CD4-positive, alpha-beta T cell treated with Interleukin-12 subunit alpha and Interleukin-12 subunit beta, for 1 hour (primary cell): ENCODE results near the gene MRPL53.

Experiments used
- DNase-seq: peaks from one replicate; pipeline ENCODE4 v3.0.0-alpha.2; 2020

The MRPL53 gene

DNA sequence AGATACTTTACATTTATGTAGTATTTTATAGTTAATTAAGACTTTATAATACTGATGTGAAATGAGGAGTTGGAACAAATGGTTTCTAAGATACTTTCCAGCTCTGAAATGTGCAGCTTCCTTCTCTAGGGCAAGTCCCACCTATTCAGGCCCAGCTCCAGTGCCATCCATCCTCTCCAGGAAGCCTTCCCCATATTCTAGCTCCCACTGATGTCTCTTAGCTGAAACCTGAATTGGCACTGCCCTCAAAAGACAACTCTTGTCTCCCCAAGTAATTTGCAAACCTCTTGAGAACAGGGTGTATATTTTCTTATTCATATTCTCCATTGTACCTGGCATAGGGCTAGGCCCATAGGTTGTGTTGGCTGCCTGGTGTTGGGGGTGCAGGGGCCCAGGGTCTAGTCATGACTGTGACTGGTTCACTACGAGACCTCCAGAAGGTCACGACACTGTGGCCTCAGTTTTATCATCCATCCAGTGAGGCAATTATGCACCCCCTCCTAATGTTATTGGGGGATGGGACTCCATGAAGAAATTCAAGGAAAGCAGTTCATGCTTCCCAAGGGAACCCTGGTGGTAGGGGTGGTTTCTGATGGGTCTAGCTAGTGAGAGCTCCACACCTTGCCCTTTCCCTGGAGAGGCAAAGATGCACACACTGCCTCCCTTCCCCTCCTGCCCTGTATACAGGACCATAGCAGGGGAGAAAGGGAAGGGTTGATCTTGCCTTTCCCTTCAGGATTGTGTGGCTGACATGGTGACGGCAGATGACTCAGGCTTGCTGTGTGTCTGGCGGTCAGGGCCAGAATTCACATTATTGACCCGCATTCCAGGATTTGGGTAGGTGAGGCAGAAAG lies 48.1 kb downstream of the MRPL53 start:
- DNase-seq = no peak

DNA sequence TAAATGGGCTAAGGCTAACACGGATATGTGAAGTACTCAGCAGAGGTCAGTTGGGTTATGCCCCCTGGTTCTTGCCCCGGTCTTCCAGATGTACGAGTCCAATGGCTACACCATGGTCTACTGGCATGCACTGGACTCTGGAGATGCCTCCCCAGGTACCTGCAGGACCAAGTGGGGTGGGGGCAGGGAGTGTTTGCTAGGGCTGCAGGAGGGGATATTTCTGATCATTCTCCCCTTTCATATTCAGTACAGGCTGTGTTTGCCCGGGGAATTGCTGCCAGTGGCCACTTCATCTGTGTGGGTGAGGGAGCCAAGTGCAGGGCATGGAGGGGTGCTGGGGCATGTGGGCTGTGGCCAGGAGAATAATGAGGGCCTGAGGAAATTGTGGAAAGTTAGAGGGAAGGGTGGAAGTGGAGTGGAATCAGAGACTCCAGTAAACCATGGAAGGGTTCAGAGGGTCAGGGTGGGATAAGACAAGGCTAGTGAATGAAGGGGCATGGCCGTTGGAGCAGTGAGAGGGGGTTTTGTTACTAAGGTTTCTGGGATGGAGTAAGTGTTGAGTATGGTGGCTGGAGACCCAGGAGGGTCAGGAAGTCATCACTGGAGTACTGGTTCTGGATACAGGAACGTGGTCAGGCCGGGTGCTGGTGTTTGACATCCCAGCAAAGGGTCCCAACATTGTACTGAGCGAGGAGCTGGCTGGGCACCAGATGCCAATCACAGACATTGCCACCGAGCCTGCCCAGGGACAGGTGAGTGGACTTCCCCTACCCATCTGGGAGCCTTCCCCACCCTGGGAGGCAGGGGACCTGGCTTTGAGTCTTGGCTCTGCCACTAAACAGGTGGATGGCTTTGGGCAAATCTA lies 49.0 kb downstream of the MRPL53 start:
- no peak for DNase-seq
